Stimulated activated CD4-positive, alpha-beta T cell treated with anti-CD3 and anti-CD28 coated beads, Interleukin-4, amount 100 ng/mL, for 48 hours (primary cell): Measurements from ENCODE around the gene KIF26B.

Experiments
- DNase-seq, 2 donors: peaks; one replicate each; pipeline ENCODE4 v3.0.0-alpha.2; 2020; ENCODE audit warnings: low read depth in 2 of 2

Gene KIF26B

GRCh38 chr1:245591346-245592188 is 436.8 kb downstream of the KIF26B start:
- no peak for DNase-seq

- DNase-seq: no peak
Observed at GRCh38 chr1:245592189-245592460, 437.3 kb downstream of the KIF26B start.

- DNase-seq: no peak
Observed at GRCh38 chr1:245598524-245599305, 443.9 kb downstream of the KIF26B start.

- no peak for DNase-seq
Observed at GRCh38 chr1:245599371-245600174, 444.8 kb downstream of the KIF26B start.

GRCh38 chr1:245600658-245601057 is 445.9 kb downstream of the KIF26B start:
- no peak for DNase-seq

GRCh38 chr1:245603311-245603865 is 448.6 kb downstream of the KIF26B start:
- no peak for DNase-seq

- DNase-seq: no peak
Observed at GRCh38 chr1:245604979-245605378, 450.2 kb downstream of the KIF26B start.

GRCh38 chr1:245605480-245606156 is 450.8 kb downstream of the KIF26B start:
- no peak for DNase-seq

GRCh38 chr1:245606157-245606725 is 451.5 kb downstream of the KIF26B start:
- no peak for DNase-seq

- no peak for DNase-seq
Observed at GRCh38 chr1:245608271-245608670, 453.5 kb downstream of the KIF26B start.

- no peak for DNase-seq
Observed at GRCh38 chr1:245609354-245610150, 454.8 kb downstream of the KIF26B start.

- no peak for DNase-seq
Observed at GRCh38 chr1:245611251-245611650, 456.5 kb downstream of the KIF26B start.

- DNase-seq: no peak
Observed at GRCh38 chr1:245614476-245614875, 459.7 kb downstream of the KIF26B start.

- no peak for DNase-seq
Observed at GRCh38 chr1:245615001-245615400, 460.2 kb downstream of the KIF26B start.

GRCh38 chr1:245621589-245621988 is 466.8 kb downstream of the KIF26B start:
- DNase-seq: no peak

- DNase-seq: no peak
Observed at GRCh38 chr1:245622332-245623014, 467.7 kb downstream of the KIF26B start.

GRCh38 chr1:245641384-245641783 is 486.6 kb downstream of the KIF26B start:
- DNase-seq: no peak

- DNase-seq: no peak
Observed at GRCh38 chr1:245645406-245645805, 490.6 kb downstream of the KIF26B start.

GRCh38 chr1:245645894-245646293 is 491.1 kb downstream of the KIF26B start:
- DNase-seq: no peak
